Thymus (tissue), 11 donors: ENCODE results near the gene CUL3. TPM values are rescaled to one million over a fixed set of nuclear protein-coding genes. Genes with fewer than 3 reads are reported as not detected.
A peak's percentile ranks its signal among the peaks of the same experiment; 100 is the strongest.
"Not testable (repeated sequence)": the region's sequence is repeated elsewhere in the genome, so short reads cannot be mapped to it uniquely, and the experiment has no call there.

Experiments used
- DNase-seq, 9 donors: peaks; one replicate each; pipeline ENCODE4 v3.0.0-alpha.2; 2013; ENCODE audit warnings: low spot score in 9 of 9, low read depth in 6 of 9, missing footprints in 1 of 9
- H3K27ac ChIP-seq, 2 donors: one replicate each; pipeline ENCODE4 v1.5.1; 2013; ENCODE audit warnings: control low read depth in 1 of 2, low read depth in 1 of 2, low read length in 1 of 2, mild to moderate bottlenecking in 1 of 2, moderate library complexity in 1 of 2
- H3K27me3 ChIP-seq, 2 donors: one replicate each; pipeline ENCODE4 v1.5.1; 2013; ENCODE audit warnings: low read length in 1 of 2; ENCODE audit not compliant: control insufficient read depth in 2 of 2, insufficient read depth in 1 of 2
- H3K36me3 ChIP-seq, 2 donors: one replicate each; pipeline ENCODE4 v1.5.1; 2013; ENCODE audit warnings: low read length in 1 of 2, mild to moderate bottlenecking in 1 of 2, moderate library complexity in 1 of 2; ENCODE audit not compliant: control insufficient read depth in 2 of 2, insufficient read depth in 2 of 2
- H3K4me1 ChIP-seq, 2 donors: one replicate each; pipeline ENCODE4 v1.5.1; 2013; ENCODE audit warnings: low read length in 2 of 2; ENCODE audit not compliant: control insufficient read depth in 2 of 2, insufficient read depth in 2 of 2
- H3K4me3 ChIP-seq, 2 donors: one replicate each; pipeline ENCODE4 v1.5.1; 2013; ENCODE audit warnings: low read length in 2 of 2, control low read depth in 1 of 2, mild to moderate bottlenecking in 1 of 2
- H3K9me3 ChIP-seq, 2 donors: one replicate each; pipeline ENCODE4 v1.5.1; 2013; ENCODE audit warnings: low read length in 1 of 2, mild to moderate bottlenecking in 1 of 2; ENCODE audit not compliant: control insufficient read depth in 2 of 2, insufficient read depth in 1 of 2
- WGBS: extraction: QIAGEN DNeasy Blood & Tissue Kit; methylation state at CpG from one replicate; pipeline ENCODE4 v1.1.7; 2013; 5-methylcytosine and 5-hydroxymethylcytosine counted together
- polyA plus RNA-seq: library from polyadenylated mRNA; stranded (reverse); fragments of 200-250 nt; gene quantifications from one replicate; pipeline ENCODE4 v1.2.3, GENCODE V29; 2013
- total RNA-seq: library from RNA; stranded (reverse); fragments of 120-200 nt; gene quantifications from one replicate; pipeline ENCODE4 v1.2.4, GENCODE V29; 2013
- donor health status: healthy.

Gene CUL3
- total and polyA plus RNA-seq, 2 donors = 67.3 to 134 TPM

DNA sequence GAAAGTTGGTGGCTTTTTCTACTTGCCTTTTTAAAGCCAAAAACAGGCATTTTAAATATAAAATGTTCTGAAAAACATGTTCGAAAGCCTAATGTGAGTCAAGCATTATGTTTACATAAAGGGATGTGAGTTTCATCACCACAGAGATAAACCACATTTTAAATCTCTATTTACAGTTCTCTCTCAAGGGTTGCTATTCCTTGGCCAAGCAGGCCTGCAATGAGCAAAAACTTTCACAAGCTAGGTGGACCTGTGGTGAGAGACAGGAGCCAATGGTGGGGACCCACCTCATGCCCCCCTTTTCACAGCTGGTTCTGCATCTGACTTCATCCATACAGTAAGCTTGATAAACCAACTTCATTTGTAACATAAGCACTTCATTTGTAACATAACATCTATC is 65.1 kb downstream of the CUL3 start:
- WGBS = 84% methylated on average over 1 of the region's 1 CpG
- no peak overlapping the region for H3K4me3 ChIP-seq
- peak in 1 of 9 donors; percentile 15 for DNase-seq
- H3K27ac ChIP-seq = no peak overlapping the region
- H3K36me3 ChIP-seq = peaks cover 0 to 3% of the 10 kb centered on the region in 2 donors
- H3K9me3 ChIP-seq = no peaks in the 10 kb centered on the region
- no peaks in the 10 kb centered on the region for H3K27me3 ChIP-seq
- peaks cover 8 to 9% of the 10 kb centered on the region in 2 donors for H3K4me1 ChIP-seq

DNA sequence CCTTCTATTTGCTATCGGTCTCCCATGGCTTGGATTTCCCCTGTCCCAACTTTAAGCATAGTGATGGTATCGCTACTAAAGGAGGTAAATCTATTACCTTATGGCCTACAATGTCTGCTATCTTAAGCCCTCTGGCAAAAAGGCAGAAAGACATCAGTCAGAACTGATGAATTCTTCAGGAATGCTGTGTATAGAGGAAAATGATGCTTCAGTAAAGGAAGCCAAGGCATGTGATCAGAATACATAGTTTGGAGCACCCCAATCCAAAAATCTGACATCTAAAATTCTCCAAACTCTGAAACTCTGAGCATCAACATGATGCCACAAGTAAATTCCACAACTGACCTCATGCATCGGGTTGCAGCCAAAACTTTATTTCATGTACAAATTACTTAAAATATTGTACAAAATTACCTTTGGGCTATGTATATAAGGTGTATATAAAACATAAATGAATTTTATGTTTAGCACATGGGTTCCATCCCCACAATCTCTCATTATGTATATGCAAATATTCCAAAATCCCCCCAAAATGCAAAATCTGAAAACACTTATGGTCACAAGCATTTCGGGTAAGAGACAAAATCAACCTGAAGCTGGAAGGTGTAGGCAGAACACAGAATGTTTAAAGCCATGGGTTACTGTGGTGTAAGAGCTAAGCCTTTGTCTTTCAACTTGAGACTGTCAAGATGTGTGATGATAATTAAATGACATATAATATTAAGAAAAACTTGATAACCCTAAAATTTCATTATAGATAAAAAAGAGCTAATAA is 66.2 kb downstream of the CUL3 start:
- WGBS = 96% methylated on average over 4 of the region's 4 CpGs
- no peak overlapping the region for H3K4me3 ChIP-seq
- no peaks in the 10 kb centered on the region for H3K9me3 ChIP-seq
- DNase-seq = no peak
- no peaks in the 10 kb centered on the region for H3K27me3 ChIP-seq
- peaks cover 4 to 6% of the 10 kb centered on the region in 2 donors for H3K4me1 ChIP-seq
- peaks cover 0 to 3% of the 10 kb centered on the region in 2 donors for H3K36me3 ChIP-seq
- no peak overlapping the region for H3K27ac ChIP-seq

DNA sequence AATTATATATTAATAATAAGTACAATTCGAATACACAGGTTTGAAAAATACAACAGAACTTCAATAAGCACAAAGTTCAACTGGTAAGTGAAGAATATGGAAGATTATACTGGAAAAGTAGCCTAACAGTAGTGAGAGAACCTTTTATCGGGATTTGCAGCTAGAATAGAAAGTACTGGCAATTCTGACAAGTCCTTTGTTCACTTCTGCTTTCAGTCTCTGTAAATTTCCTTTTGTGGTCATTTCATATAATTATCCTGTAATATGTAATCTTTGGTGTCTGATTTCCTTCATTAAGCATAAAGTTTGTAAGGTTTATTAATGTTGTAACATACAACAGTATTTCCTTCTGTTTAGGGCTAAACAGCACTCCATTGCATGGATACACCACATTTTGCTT is 67.2 kb downstream of the CUL3 start:
- 49% methylated on average over 2 of the region's 2 CpGs for WGBS
- Histone ChIP-seq H3K27ac (no peak overlapping the region), H3K9me3 (no peaks in the 10 kb centered on the region), H3K4me3 (no peak overlapping the region), H3K27me3 (no peaks in the 10 kb centered on the region), H3K36me3 (peaks cover 0 to 11% of the 10 kb centered on the region in 2 donors), H3K4me1 (peaks cover 3% of the 10 kb centered on the region in 2 donors)
- no peak for DNase-seq

DNA sequence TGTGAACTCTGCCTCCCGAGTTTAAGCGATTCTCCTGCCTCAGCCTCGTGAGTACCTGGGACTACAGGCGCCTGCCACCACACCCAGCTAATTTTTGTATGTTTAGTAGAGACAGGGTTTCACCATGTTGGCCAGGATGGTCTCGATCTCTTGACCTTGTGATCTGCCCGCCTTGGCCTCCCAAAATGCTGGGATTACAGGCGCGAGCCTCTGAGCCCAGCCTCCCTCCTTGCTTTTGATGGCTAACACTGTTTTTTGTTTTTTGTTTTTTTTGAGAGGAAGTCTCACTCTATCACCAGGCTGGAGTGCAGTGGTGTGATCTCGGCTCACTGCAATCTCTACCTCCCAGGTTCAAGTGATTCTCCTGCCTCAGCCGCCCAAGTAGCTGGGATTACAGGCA is 68.8 kb downstream of the CUL3 start:
- H3K9me3 ChIP-seq, H3K27ac ChIP-seq, H3K4me3 ChIP-seq, DNase-seq, H3K27me3 ChIP-seq, H3K4me1 ChIP-seq: not testable (repeated sequence)
- WGBS = 98% methylated on average over 10 of the region's 10 CpGs
- peaks cover 0 to 16% of the 10 kb centered on the region in 2 donors for H3K36me3 ChIP-seq

DNA sequence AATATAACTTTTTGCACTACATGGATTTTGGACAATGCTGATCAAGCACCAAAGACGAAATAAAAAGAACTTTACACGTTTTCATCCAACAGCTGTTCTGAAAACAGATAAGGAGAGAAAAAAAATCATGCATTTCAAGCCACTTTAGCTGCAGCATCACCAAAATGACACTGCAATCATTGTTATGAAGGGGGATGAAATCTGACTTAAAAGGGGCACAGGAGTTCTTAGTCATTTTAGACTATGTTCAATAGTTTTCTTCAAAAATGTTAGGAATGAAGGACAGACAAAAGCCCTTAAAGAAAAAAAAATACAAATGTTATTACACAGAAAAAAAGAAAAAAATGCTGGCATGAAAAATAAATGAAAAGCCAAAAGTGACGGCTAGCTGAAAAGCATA is 71.2 kb downstream of the CUL3 start:
- H3K27me3 ChIP-seq = no peaks in the 10 kb centered on the region
- no peaks in the 10 kb centered on the region for H3K9me3 ChIP-seq
- H3K36me3 ChIP-seq = peaks cover 0 to 16% of the 10 kb centered on the region in 2 donors
- H3K4me1 ChIP-seq = no peaks in the 10 kb centered on the region
- 80% methylated on average over 3 of the region's 3 CpGs for WGBS
- DNase-seq = no peak
- H3K4me3 ChIP-seq = no peak overlapping the region
- H3K27ac ChIP-seq = no peak overlapping the region

DNA sequence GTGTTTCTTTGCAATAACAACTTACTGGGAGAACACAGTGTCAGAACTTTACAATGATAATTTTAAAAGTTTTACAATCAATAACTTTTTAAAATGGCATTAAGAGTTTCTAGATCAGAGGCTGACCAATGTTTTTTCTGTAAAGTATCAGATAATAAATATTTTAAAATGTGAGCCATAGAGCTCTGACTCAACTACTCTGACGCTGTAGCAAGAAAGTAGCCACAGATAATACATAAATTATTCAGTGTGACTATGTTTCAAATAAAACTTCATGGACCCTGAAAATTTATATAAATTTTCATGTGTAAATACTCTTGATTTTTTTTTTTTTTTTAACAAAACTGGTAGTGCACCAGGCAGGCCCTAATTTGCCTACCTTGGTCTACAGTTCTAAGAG is 77.4 kb downstream of the CUL3 start:
- no peaks in the 10 kb centered on the region for H3K9me3 ChIP-seq
- DNase-seq = no peak
- H3K4me3 ChIP-seq = no peak overlapping the region
- peaks cover 10 to 36% of the 10 kb centered on the region in 2 donors for H3K36me3 ChIP-seq
- H3K27ac ChIP-seq = no peak overlapping the region
- no peaks in the 10 kb centered on the region for H3K4me1 ChIP-seq
- no peaks in the 10 kb centered on the region for H3K27me3 ChIP-seq
- 99% methylated on average over 1 of the region's 1 CpG for WGBS

DNA sequence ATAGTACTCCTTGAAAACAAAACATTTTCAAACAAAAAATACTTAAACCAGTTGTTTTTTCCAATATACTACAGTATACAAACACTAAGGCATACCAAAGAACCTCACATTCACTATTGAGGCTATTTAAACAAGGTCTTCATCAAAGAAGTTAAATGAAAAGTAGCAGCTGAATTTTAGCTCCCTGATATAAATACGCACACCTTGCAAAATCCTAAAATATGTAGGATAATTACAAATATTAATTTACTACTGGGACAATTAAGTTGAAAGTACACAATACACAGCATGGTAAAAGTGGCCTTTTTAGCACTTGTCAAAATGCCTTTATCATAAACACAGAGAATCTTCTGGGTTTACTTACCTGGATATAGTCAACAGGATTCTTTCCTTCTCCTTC is 78.7 kb downstream of the CUL3 start:
- Histone ChIP-seq H3K4me1 (no peaks in the 10 kb centered on the region), H3K4me3 (no peak overlapping the region), H3K27ac (no peak overlapping the region), H3K9me3 (no peaks in the 10 kb centered on the region), H3K36me3 (peaks cover 10 to 42% of the 10 kb centered on the region in 2 donors), H3K27me3 (no peaks in the 10 kb centered on the region)
- WGBS = 100% methylated on average over 1 of the region's 1 CpG
- DNase-seq = no peak

DNA sequence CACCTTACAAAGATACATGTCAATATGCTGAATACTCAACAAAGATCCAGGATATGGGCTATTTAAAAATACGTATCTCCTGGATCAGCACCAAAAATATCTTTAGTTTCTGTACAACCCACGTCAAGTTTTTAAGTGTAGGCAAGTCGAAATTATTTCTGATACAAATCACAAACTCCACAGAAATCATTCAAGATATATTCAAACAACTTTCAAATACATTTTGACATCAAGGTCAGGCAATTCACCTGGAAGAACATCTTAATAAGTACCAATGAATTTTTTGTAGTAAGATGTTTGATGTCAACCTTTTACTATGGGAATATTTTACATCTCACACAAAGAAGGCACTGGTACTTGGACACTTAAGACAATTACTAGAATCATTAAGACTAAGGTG is 86.2 kb downstream of the CUL3 start:
- Histone ChIP-seq H3K27me3 (no peaks in the 10 kb centered on the region), H3K27ac (no peak overlapping the region), H3K36me3 (peaks cover 15 to 59% of the 10 kb centered on the region in 2 donors), H3K4me3 (no peak overlapping the region), H3K4me1 (no peaks in the 10 kb centered on the region), H3K9me3 (no peaks in the 10 kb centered on the region)
- WGBS = 96% methylated on average over 3 of the region's 3 CpGs
- no peak for DNase-seq

DNA sequence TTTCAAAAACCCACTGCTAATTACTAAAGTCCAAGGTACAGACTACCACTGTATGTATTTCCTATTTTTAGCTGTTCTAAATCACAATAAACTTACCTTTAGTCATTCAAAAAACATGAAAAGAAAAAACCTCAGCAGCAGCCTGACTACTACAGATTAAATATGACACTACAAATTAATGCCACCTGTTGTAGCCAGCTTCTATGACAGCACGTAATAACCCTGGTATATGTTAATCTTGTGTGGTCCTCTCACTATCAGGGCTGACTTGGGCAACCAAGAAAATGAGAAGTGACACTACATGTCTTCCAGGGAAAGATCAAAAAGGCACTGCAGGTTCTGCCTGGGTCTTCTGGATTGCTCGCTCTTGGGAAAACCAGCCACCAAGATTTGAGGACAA is 92.6 kb downstream of the CUL3 start:
- no peak overlapping the region for H3K27ac ChIP-seq
- peaks cover 0 to 2% of the 10 kb centered on the region in 2 donors for H3K4me1 ChIP-seq
- DNase-seq = no peak
- no peak overlapping the region for H3K4me3 ChIP-seq
- H3K9me3 ChIP-seq = no peaks in the 10 kb centered on the region
- H3K36me3 ChIP-seq = peaks cover 15 to 29% of the 10 kb centered on the region in 2 donors
- WGBS = over 99% methylated on average over 2 of the region's 2 CpGs
- no peaks in the 10 kb centered on the region for H3K27me3 ChIP-seq
